Lung microvascular endothelial cell (primary cell): ENCODE data around the gene DCDC1. TPM values are rescaled to one million over a fixed set of nuclear protein-coding genes. Genes with fewer than 3 reads are reported as not detected.

ENCODE experiments used
- DNase-seq, 2 donors: peaks; one replicate each; pipeline versions ENCODE4 v3.0.0 to v3.0.0-alpha.2; 2010; ENCODE audit warnings: low read depth in 2 of 2
- total RNA-seq: library from RNA; depleted of rRNA; stranded (reverse); fragments of >200 nt; gene quantifications from 2 replicates; pipeline ENCODE4 v1.2.1, GENCODE V29; 2014

Gene DCDC1
- total RNA-seq, 1 donor from 2014 or later: not detected

GRCh38 chr11:31233425-31233824, 136.1 kb downstream of the DCDC1 start:
- no peak for DNase-seq

GRCh38 chr11:31231601-31232000, 137.9 kb downstream of the DCDC1 start:
- DNase-seq: no peak

- DNase-seq: no peak
These were observed 150.7 kb downstream of the DCDC1 start for GRCh38 chr11:31218847-31219246.

GRCh38 chr11:31214372-31214771, 155.2 kb downstream of the DCDC1 start:
- no peak for DNase-seq

- DNase-seq: no peak
These were observed 170.2 kb downstream of the DCDC1 start for GRCh38 chr11:31199378-31199777.

GRCh38 chr11:31173926-31174680, 195.4 kb downstream of the DCDC1 start:
- DNase-seq: no peak

- peak; percentile 1 to 12 for DNase-seq
These were observed 208.8 kb downstream of the DCDC1 start for GRCh38 chr11:31160504-31161422.

- DNase-seq: no peak
These were observed 218.7 kb downstream of the DCDC1 start for GRCh38 chr11:31150841-31151240.

GRCh38 chr11:31150011-31150410, 219.5 kb downstream of the DCDC1 start:
- no peak for DNase-seq

GRCh38 chr11:31141789-31142188, 227.8 kb downstream of the DCDC1 start:
- DNase-seq: no peak

- DNase-seq: no peak
These were observed 230.1 kb downstream of the DCDC1 start for GRCh38 chr11:31139479-31139878.

- no peak for DNase-seq
These were observed 236.8 kb downstream of the DCDC1 start for GRCh38 chr11:31132531-31133421.

- DNase-seq: no peak
These were observed 237.8 kb downstream of the DCDC1 start for GRCh38 chr11:31131760-31132159.

GRCh38 chr11:31127290-31127689, 242.2 kb downstream of the DCDC1 start:
- no peak for DNase-seq

GRCh38 chr11:31120428-31120827, 249.1 kb downstream of the DCDC1 start:
- no peak for DNase-seq

GRCh38 chr11:31118566-31118965, 251.0 kb downstream of the DCDC1 start:
- DNase-seq: no peak

- no peak for DNase-seq
These were observed 252.5 kb downstream of the DCDC1 start for GRCh38 chr11:31117038-31117437.

- no peak for DNase-seq
These were observed 255.1 kb downstream of the DCDC1 start for GRCh38 chr11:31114442-31114841.

- no peak for DNase-seq
These were observed 258.7 kb downstream of the DCDC1 start for GRCh38 chr11:31110830-31111229.

- DNase-seq: no peak
These were observed 260.1 kb downstream of the DCDC1 start for GRCh38 chr11:31109446-31109845.

GRCh38 chr11:31107649-31108048, 261.9 kb downstream of the DCDC1 start:
- DNase-seq: no peak
